DND-41 (cell line): ENCODE measurements around the gene SRSF10.

Source experiments
- CTCF ChIP-seq: IDR thresholded peaks from 2 replicates; pipeline ENCODE4 v1.5.1; 2012; ENCODE audit warnings: borderline replicate concordance, low read length, moderate library complexity, mild to moderate bottlenecking; ENCODE audit not compliant: poor library complexity, severe bottlenecking; ENCODE audit errors: extremely low read depth
- EZH2 ChIP-seq: IDR thresholded peaks from 3 replicates; pipeline ENCODE4 v1.6.1; 2012; ENCODE audit warnings: borderline replicate concordance, low read depth, mild to moderate bottlenecking, moderate library complexity, low read length, inconsistent platforms; ENCODE audit not compliant: severe bottlenecking

DNA sequence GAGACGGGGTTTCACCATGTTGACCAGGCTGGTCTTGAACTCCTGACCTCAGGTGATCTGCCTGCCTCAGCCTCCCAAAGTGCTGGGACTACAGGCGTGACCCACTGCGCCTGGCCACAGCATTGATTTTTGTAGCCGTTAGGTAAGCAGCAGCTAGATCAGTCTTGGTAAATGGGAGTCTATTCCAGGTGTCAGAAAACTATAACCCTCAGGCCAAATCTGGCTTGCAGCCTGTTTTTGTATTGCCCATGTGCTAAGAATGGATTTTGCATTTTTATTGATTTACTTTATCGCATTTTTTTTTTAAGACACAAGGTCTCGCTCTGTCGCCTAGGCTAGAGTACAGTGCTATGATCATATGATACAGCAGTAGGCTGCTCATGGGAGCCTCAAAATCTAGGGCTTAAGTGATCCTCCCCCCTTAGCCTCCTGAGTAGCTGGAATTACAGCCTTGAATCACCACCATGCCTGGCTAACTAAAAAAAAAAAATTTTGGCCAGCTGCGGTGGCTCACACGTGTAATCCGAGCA lies 16.6 kb upstream of the SRSF10 start:
- TF ChIP-seq EZH2 (no peak), CTCF (no peak)
